H9 (cell line): ENCODE results near the gene DUSP10. TPM values are rescaled to one million over a fixed set of nuclear protein-coding genes. Genes with fewer than 3 reads are reported as not detected.

Experiments used
- DNase-seq: peaks from one replicate; pipeline ENCODE4 v3.0.0-alpha.2; 2017
- H2AFZ ChIP-seq: one replicate; pipeline ENCODE4 v1.6.1; 2013; ENCODE audit warnings: mild to moderate bottlenecking, low read length, control low read depth, moderate library complexity
- H2AK5ac ChIP-seq: 2 replicates; pipeline ENCODE4 v1.6.1; 2013; ENCODE audit warnings: low read length, control low read depth, mixed read lengths; ENCODE audit not compliant: insufficient read length
- H2BK120ac ChIP-seq: one replicate; pipeline ENCODE4 v1.6.1; 2013; ENCODE audit warnings: low read depth, mild to moderate bottlenecking, low read length, control low read depth, inconsistent platforms; ENCODE audit not compliant: poor library complexity, severe bottlenecking
- H2BK12ac ChIP-seq: 2 replicates; pipeline ENCODE4 v1.6.1; 2013; ENCODE audit warnings: low read length, control low read depth, mixed read lengths, low read depth; ENCODE audit not compliant: insufficient read length
- H2BK15ac ChIP-seq: 2 replicates; pipeline ENCODE4 v1.6.1; 2013; ENCODE audit warnings: low read depth, low read length, control low read depth
- H2BK20ac ChIP-seq: one replicate; pipeline ENCODE4 v1.6.1; 2013; ENCODE audit warnings: low read depth, mild to moderate bottlenecking, low read length, control low read depth, inconsistent platforms; ENCODE audit not compliant: poor library complexity, severe bottlenecking
- H2BK5ac ChIP-seq: 2 replicates; pipeline ENCODE4 v1.6.1; 2013; ENCODE audit warnings: low read length, control low read depth, mixed read lengths; ENCODE audit not compliant: insufficient read length
- H3K14ac ChIP-seq: 2 replicates; pipeline ENCODE4 v1.6.1; 2013; ENCODE audit warnings: low read length, control low read depth; ENCODE audit not compliant: insufficient read depth
- H3K18ac ChIP-seq: 2 replicates; pipeline ENCODE4 v1.6.1; 2013; ENCODE audit warnings: low read depth, mild to moderate bottlenecking, mixed read lengths, low read length, control low read depth; ENCODE audit not compliant: insufficient read length
- H3K23ac ChIP-seq: 2 replicates; pipeline ENCODE4 v1.6.1; 2013; ENCODE audit warnings: low read length, control low read depth, mixed read lengths, low read depth; ENCODE audit not compliant: insufficient read length
- H3K23me2 ChIP-seq: 2 replicates; pipeline ENCODE4 v1.6.1; 2013; ENCODE audit warnings: low read depth, mild to moderate bottlenecking, mixed read lengths, low read length, control low read depth; ENCODE audit not compliant: insufficient read length, poor library complexity, severe bottlenecking
- H3K27ac ChIP-seq: 2 replicates; pipeline ENCODE4 v1.5.1; 2013; ENCODE audit warnings: low read length, control low read depth, mixed read lengths, low read depth; ENCODE audit not compliant: insufficient read length
- H3K27me3 ChIP-seq: 2 replicates; pipeline ENCODE4 v1.6.1; 2013; ENCODE audit warnings: low read length, control low read depth, inconsistent platforms; ENCODE audit not compliant: insufficient read depth
- H3K4ac ChIP-seq: 2 replicates; pipeline ENCODE4 v1.6.1; 2013; ENCODE audit warnings: low read depth, mild to moderate bottlenecking, control low read depth, inconsistent platforms, low read length, moderate library complexity
- H3K4me1 ChIP-seq: 2 replicates; pipeline ENCODE4 v1.6.1; 2013; ENCODE audit warnings: low read length, control low read depth, inconsistent platforms; ENCODE audit not compliant: insufficient read depth
- H3K4me2 ChIP-seq: 2 replicates; pipeline ENCODE4 v1.6.1; 2013; ENCODE audit warnings: low read length, control low read depth, mixed read lengths; ENCODE audit not compliant: insufficient read length, insufficient read depth
- H3K56ac ChIP-seq: 2 replicates; pipeline ENCODE4 v1.6.1; 2013; ENCODE audit warnings: low read depth, mild to moderate bottlenecking, mixed read lengths, low read length, control low read depth; ENCODE audit not compliant: insufficient read length
- H3K79me1 ChIP-seq: 2 replicates; pipeline ENCODE4 v1.6.1; 2013; ENCODE audit warnings: low read depth, mild to moderate bottlenecking, moderate library complexity, low read length, control low read depth, inconsistent platforms; ENCODE audit not compliant: insufficient read depth, poor library complexity, severe bottlenecking
- H3K79me2 ChIP-seq: 2 replicates; pipeline ENCODE4 v1.6.1; 2013; ENCODE audit warnings: low read length, control low read depth, inconsistent platforms; ENCODE audit not compliant: insufficient read depth
- H3K9ac ChIP-seq: 2 replicates; pipeline ENCODE4 v1.6.1; 2013; ENCODE audit warnings: low read length, control low read depth, mixed read lengths; ENCODE audit not compliant: insufficient read length; ENCODE audit errors: extremely low read depth
- H3K9me3 ChIP-seq: one replicate; pipeline ENCODE4 v1.6.1; 2013; ENCODE audit warnings: low read depth, low read length, inconsistent platforms; ENCODE audit not compliant: control insufficient read depth
- H3T11ph ChIP-seq: one replicate; pipeline ENCODE4 v1.6.1; 2013; ENCODE audit warnings: mild to moderate bottlenecking, low read length, control low read depth, inconsistent platforms
- H4K20me1 ChIP-seq: one replicate; pipeline ENCODE4 v1.6.1; 2013; ENCODE audit not compliant: control insufficient read depth, insufficient read length, insufficient read depth
- H4K5ac ChIP-seq: 2 replicates; pipeline ENCODE4 v1.6.1; 2013; ENCODE audit warnings: low read depth, mild to moderate bottlenecking, mixed read lengths, low read length, control low read depth; ENCODE audit not compliant: insufficient read length
- H4K8ac ChIP-seq: replicated peaks from 2 replicates; pipeline ENCODE4 v1.6.1; 2013; ENCODE audit warnings: low read length, control low read depth, mixed read lengths, low read depth; ENCODE audit not compliant: insufficient read length
- H4K91ac ChIP-seq: 2 replicates; pipeline ENCODE4 v1.6.1; 2013; ENCODE audit warnings: low read depth, mild to moderate bottlenecking, moderate library complexity, mixed read lengths, low read length, control low read depth; ENCODE audit not compliant: insufficient read length
- H3K27ac Mint-ChIP-seq, 3 experiments: 2 replicates in 2 of 3; 3 replicates in 1 of 3; pipeline ENCODE4 v1.8.0; 2020 to 2021; ENCODE audit warnings: mixed read lengths in 3 of 3, mild to moderate bottlenecking in 1 of 3, moderate library complexity in 1 of 3
- H3K27me3 Mint-ChIP-seq: 2 replicates; pipeline ENCODE4 v1.8.0; 2021; ENCODE audit warnings: low read depth, mild to moderate bottlenecking, moderate library complexity, mixed read lengths
- H3K36me3 Mint-ChIP-seq, 3 experiments: 2 replicates in 2 of 3; 3 replicates in 1 of 3; pipeline ENCODE4 v1.8.0; 2020 to 2021; ENCODE audit warnings: low read depth in 3 of 3, mixed read lengths in 3 of 3; ENCODE audit not compliant: insufficient read depth in 1 of 3
- H3K4me1 Mint-ChIP-seq, 2 experiments: 2 replicates each; pipeline ENCODE4 v1.8.0; 2020; ENCODE audit warnings: mixed read lengths in 2 of 2
- H3K4me3 Mint-ChIP-seq, 2 experiments: 2 replicates in 1 of 2; 3 replicates in 1 of 2; pipeline ENCODE4 v1.8.0; 2020 to 2021; ENCODE audit warnings: mild to moderate bottlenecking in 2 of 2, mixed read lengths in 2 of 2, moderate library complexity in 1 of 2
- H3K9me3 Mint-ChIP-seq, 2 experiments: 2 replicates in 1 of 2; 3 replicates in 1 of 2; pipeline ENCODE4 v1.8.0; 2020; ENCODE audit warnings: mild to moderate bottlenecking in 2 of 2, mixed read lengths in 2 of 2, moderate library complexity in 1 of 2
- CTCF ChIP-seq: fragments of 200-600 bp; sonication (generic); conservative IDR thresholded peaks from 3 replicates; pipeline ENCODE4 v1.8.0; 2021; ENCODE audit warnings: antibody characterized with exemption, mild to moderate bottlenecking
- WGBS: extraction: QIAGEN DNeasy Blood & Tissue Kit; methylation state at CpG from one replicate; pipeline ENCODE4 v1.1.7; 2013; ENCODE audit warnings: missing lambda C conversion rate, low lambda C conversion rate, mixed read lengths; ENCODE audit not compliant: insufficient read length; ENCODE audit errors: extremely low coverage; 5-methylcytosine and 5-hydroxymethylcytosine counted together
- total RNA-seq: library from RNA; stranded (reverse); gene quantifications from 2 replicates; pipeline ENCODE4 v1.2.1, GENCODE V29; 2021

The DUSP10 gene
- total RNA-seq, 1 experiment from 2014 or later: 2.0 TPM

DNA sequence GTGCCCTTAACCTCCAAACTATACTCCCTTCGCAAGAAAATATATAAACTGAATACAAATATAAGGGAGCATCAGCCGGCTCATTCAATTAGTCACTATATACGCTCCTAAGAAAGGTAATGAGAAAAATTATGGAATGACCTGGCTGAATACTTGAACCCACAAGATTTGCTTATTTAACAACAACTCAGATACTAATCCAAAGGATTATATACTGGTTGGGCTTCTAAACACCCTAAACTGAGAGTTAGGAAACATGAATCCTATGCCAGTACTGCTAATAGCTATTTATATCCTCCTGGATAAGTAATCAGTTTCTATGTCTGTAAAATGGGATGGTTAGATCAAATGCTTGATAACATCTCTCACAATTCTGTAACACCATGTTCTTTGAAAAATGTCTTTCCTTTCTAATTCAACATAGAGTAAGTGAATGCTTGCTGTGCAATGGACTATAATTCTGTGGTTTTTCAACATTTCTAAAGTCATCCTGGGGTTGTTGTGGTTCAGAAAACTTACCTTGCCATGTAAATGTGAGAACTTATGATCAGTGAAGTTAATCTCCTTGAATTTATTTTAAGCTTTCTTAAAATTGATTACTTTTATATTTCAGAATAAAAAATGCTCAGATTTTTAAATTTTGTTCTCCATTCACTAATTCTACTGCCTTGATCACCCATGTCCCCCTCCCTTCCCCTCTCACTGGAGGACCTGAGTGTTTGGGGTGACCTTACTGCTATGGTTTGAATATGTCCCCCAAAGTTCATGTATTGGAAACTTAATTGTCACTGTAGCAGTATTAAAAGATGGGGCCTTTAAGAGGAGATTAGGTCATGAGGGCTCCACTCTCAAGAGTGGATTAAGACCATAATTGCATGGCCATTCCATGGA lies 14.5 kb downstream of the DUSP10 start:
- no peak overlapping the region for H2AK5ac ChIP-seq
- TF ChIP-seq CTCF: no peak
- no CpG with 5 or more reads among the region's 3 CpGs for WGBS
- no peaks in the 10 kb centered on the region for H3K4me1 ChIP-seq
- no peak overlapping the region for H3K4me3 Mint-ChIP-seq
- peaks cover 17% of the 10 kb centered on the region in 2 experiments for H3K9me3 Mint-ChIP-seq
- no peak overlapping the region for H2AFZ ChIP-seq
- no peak overlapping the region for H3K27ac ChIP-seq
- no peaks in the 10 kb centered on the region for H3K79me2 ChIP-seq
- no peaks in the 10 kb centered on the region for H3K27me3 ChIP-seq
- no peak for DNase-seq
- H4K91ac ChIP-seq: no peak overlapping the region
- no peak overlapping the region for H3K27ac Mint-ChIP-seq
- H3K9ac ChIP-seq: no peak overlapping the region
- no peak overlapping the region for H4K8ac ChIP-seq
- H3K14ac ChIP-seq: no peak overlapping the region
- no peak overlapping the region for H3K23ac ChIP-seq
- H3K4ac ChIP-seq: no peak overlapping the region
- no peaks in the 10 kb centered on the region for H3K27me3 Mint-ChIP-seq
- no peak overlapping the region for H2BK12ac ChIP-seq
- no peak overlapping the region for H3K4me2 ChIP-seq
- H3K36me3 Mint-ChIP-seq: peaks cover 9 to 24% (median 18%) of the 10 kb centered on the region in 3 experiments
- H3K23me2 ChIP-seq: no peaks in the 10 kb centered on the region
- H2BK15ac ChIP-seq: no peak overlapping the region
- H3K18ac ChIP-seq: no peak overlapping the region
- H3K79me1 ChIP-seq: no peaks in the 10 kb centered on the region
- H4K5ac ChIP-seq: no peak overlapping the region
- H3K9me3 ChIP-seq: no peaks in the 10 kb centered on the region
- no peak overlapping the region for H2BK5ac ChIP-seq
- no peak overlapping the region for H2BK20ac ChIP-seq
- H3K4me1 Mint-ChIP-seq: peaks cover 8 to 14% of the 10 kb centered on the region in 2 experiments
- H3T11ph ChIP-seq: no peak overlapping the region
- H3K56ac ChIP-seq: no peak overlapping the region
- no peak overlapping the region for H2BK120ac ChIP-seq
- no peaks in the 10 kb centered on the region for H4K20me1 ChIP-seq
